ENCODE data around the gene KBTBD2. TPM values are rescaled to one million over a fixed set of nuclear protein-coding genes. Genes with fewer than 3 reads are reported as not detected.
"Not testable (repeated sequence)": the region's sequence is repeated elsewhere in the genome, so short reads cannot be mapped to it uniquely, and the experiment has no call there.

Gene KBTBD2
- 10 to 100 TPM; 20.4 to 22.6 TPM for total RNA-seq
- long read RNA-seq, transcript KBTBD2-201 (4 exons, 3,745 nt) = major isoform, 8 of 13 reads
- long read RNA-seq, partial matches to known transcripts = 1 of 13 reads
- long read RNA-seq, other reads (novel, unspliced or antisense) = 4 of 13 reads

DNA sequence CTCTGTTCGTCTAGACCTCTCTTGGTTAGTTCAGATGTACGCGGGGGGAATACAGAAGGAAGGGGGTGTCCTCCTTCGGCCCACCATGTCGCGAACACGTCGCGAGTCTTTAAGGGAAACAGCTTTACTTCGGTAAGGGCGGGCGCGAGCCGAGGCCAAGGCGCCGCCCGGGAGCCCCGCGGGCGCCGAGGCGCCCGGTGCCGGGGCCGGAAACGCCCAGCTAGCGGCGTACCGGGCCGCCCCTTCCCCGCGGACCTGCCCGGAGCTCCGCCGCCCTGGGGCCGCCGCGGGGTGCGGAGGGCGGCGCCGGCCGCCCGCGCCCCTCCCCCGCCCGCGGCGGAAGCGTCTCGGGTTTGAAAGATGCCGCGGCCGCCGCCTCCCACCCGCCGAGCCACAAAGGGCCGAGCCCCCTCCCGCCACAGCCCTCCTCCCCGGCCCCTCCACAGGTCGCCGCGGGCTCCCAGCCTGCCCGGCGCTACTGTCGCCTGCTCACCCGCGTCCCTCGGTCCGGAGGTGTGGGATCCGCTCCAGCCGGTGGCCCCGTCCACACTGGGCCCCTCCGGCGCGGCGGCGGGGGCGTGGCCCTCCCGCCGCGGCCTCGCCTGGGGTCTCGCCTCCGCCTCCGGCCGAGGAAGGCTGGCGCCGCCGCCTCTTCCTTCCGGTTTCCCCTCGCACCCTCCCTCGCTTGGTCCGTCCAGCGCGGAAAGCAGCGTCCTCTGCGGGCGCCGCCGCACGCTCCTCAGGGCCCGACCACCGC is at the start of gene KBTBD2:
TSS of gene KBTBD2 (minus strand) at position 718 of the 757 bp plus-strand sequence. CDS start 12,156 bp downstream, outside the sequence.
- DNase-seq (peak; percentile 92), ATAC-seq (peak; percentile 67 to 75)
- intact Hi-C loops (cut with DNase I) = loop anchor here (5.0 to 10.0 kb wide), 2 partner anchors 46 kb away; no protein-coding TSS in a partner anchor

DNA sequence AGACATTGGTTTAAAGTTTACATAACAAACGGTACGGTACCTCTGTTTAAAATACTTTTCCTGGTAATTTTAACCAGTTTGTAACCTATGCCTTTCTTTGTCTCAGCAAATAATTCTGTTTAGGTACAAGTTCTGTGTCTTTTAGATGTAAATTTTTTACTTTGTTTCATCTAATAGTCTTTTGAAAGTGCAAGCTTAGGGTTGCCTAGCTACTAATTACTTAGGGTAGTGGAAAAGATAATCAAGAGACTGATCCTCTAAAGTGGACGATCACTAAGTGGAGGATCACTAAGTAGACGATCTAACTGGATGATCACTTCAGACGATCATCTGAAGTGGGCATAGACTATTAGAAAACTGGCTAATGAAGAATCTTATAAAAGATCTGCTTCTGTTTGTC is 49.6 kb upstream of the KBTBD2 start:
- DNase-seq = no peak
- ATAC-seq = no peak
- intact Hi-C loops (cut with DNase I) = loop anchor here in 1 of 2 donors (10.0 kb wide), 1 partner anchor 124 kb away; the partner anchor contains the start of gene NT5C3A

DNA sequence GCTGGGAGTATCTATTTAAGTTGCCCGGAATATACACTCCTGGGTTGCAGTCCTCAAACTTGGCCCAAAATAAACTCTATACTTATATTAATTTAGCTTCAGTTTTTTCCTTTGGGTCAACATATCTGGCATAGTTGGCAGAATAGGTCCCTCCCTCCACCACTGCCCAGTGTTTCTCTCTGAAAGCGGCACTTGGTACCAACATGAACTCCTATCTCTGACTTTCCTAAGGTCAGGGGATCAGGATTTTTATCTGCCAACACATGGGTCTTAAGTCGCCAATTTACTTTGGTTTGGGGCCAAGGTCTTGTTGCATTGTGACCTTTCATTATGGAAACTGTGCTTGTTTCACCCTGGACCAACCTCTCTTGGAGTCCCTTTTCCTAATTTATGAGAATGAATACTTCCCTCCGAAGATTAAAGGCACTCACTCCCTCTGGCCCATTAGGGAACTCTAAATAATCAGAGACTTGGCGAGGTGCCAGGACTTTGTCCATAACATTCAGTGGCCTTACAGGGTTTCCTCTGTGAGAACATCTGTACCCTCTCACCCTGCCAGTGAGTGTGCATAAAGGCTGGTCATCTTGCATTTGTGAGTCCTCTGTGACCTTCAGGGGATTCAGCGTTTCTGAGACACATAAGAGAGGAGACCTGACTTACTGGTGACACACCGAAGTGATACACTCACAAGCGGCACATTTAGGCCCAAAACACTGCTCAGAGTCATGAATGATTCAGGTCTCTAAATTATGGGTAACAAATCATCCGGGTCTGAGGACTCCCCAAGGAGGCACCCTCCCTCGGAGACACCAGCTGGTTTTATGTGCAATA is 46.0 kb upstream of the KBTBD2 start:
- ATAC-seq (peak; percentile 14 to 24), DNase-seq (peak; percentile 76)
- intact Hi-C loops (cut with DNase I) = loop anchor here in 1 of 2 donors (5.0 kb wide), 1 partner anchor 45 kb away; the partner anchor contains the start of gene KBTBD2

DNA sequence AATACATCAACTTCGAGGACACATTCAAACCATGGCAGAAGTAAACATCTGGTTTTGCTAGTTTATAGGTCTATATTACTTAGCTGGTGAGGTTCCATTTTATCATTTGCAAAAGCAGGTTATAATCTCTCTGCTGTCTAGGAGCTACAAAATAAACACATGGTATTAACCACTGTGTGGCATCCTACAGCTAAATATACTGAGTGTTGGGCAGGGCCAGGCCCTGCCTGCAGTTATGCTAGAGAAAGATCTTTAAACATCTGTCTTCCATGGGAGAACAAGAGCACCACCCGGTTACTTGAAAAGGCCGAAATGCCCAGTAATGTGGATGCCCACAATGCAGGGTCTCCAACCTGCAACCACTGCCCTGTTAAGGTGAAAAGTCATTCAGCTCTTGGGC is 45.1 kb upstream of the KBTBD2 start:
- DNase-seq = no peak
- ATAC-seq = peak in 1 of 2 donors; percentile 35
- intact Hi-C loops (cut with DNase I) = loop anchor here in 1 of 2 donors (5.0 kb wide), 1 partner anchor 44 kb away; the partner anchor contains the start of gene KBTBD2

DNA sequence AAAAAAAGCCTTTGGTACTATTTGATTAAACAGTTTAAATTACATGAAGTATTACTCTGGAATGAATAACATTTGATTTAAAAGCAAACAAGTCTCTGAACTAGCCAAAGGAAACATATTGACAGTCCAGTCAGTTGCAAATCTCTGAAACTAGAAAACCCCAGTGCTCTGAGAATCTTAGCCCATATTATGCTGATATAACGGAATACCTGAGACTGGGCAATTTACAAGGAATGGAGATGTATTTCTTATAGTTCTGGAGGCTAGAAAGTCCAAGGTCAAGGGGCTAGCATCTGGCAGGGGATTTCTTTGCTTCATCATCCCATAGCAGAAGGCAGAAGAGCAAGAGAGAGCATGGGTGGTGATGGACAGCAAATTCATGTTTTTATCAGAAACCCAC is 44.0 kb upstream of the KBTBD2 start:
- intact Hi-C loops (cut with DNase I) = loop anchor here in 1 of 2 donors (5.0 kb wide), 1 partner anchor 43 kb away; the partner anchor contains the start of gene KBTBD2
- ATAC-seq (no peak), DNase-seq (no peak)

DNA sequence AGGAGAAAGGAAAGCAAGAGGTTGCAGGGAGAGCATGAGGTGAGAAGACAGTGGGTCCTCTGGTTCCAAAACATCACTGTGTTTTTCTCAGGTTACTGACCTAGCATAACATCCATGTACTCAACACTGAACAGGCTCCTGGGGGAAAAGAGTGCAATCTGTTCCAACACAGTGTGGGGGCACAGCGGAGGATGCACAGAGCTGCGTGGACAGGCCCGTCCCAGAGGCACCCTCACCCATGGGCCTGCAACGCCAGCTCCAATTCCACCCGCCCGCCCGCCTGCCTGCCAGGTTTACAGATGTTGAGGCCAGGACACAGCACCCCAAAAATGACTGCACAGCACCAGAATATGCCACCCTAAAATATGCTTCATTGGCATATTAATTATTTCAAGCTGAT is 38.8 kb upstream of the KBTBD2 start:
- DNase-seq (no peak), ATAC-seq (no peak)
- intact Hi-C loops (cut with DNase I) = no loop called here

DNA sequence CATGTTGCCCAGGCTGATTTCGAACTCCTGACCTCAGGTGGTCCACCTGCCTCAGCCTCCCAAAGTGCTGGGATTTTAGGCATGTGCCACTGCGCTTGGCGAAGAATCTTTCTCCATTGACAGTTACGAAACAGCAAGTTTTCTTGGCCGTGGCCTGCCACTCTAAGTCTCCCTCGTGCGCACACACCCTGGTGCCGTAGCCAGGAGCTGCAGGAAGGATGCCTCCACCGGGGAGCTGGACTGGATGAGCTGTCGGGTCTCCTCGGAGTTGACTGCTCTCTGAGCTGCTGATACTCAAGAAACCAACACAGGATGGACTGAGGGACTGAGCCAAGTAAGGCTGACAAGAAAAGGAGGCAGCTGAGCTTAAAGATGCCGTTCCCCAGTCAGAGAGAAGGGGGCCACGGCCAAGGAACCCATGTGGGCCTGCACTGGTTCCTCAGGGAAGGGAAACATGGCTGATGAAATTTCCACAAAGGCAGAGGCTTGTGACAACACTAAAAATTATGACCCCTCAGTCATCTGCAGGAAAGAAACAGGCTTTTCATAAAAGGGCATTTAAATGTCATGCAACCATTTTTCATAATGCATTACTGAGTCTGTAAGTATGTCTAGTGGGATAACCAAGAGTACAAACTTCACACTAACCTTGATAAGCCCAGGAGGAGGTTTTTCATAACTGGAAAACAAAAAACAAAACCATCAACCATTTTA is 38.0 kb upstream of the KBTBD2 start:
- ATAC-seq (no peak), DNase-seq (no peak)
- intact Hi-C loops (cut with DNase I) = no loop called here

DNA sequence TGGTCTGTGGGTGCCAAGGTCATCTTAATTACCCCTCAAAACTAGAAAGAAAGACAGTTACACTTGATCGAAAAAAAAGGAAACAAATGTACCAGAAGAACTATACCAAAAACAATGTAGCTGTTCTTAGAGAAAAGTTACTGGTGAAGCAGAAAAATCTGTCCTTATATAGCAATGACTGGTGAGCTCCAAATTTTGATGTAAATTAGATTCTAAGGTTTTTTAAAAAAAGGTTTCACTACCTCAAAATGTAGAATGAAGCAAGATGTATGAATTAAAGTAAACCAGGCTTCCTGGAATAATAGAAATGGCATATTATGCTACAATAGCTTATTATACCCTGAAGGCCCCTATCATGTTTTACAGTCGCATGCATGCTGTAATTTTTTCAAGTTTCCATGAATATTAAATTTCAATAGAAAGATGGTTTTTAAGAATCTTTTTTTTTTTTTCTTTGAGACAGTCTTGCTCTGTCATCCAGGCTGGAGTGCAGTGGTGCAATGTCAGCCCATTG is 37.3 kb upstream of the KBTBD2 start:
- intact Hi-C loops (cut with DNase I) = no loop called here
- no peak for ATAC-seq
- DNase-seq = no peak

DNA sequence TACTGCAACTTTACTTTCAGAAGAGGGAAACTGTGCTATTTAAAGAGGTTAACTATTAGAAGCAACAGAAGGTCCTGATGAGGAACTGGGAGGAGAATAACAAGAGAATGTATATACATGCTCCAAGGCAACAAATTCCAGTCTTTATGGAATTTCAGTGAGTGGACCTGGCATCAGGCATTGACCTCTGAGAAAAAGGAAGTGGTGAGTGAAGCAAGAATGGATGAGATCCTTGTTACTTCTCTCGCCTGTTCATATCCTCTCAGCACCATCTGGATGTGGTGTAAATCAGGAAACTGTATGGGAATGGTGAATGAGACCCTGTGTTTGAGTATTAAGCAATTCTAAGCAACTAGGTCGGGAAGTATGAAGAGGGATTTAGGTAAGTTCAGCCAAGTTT is 30.3 kb upstream of the KBTBD2 start:
- ATAC-seq (peak in 1 of 2 donors; percentile 19), DNase-seq (no peak)
- intact Hi-C loops (cut with DNase I) = no loop called here

DNA sequence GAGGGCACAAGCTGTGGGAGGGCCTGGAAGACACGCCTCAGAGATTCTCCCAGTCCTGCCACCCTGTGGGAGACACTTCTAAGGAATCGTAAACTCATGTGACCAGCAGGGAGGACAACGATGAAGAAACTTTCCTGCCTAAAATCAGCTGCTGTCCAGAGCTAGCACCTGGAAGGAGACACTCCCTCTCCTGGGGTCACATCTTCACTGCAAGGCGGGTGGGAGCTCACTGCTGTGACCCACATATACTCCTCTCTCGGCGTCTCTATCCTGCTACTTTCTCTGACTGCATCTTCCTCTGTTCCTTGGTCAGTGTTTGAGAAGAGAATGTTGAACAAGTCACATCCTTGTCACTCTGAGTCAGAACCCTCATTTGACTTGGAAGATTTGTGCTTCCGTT is 25.4 kb upstream of the KBTBD2 start:
- DNase-seq; intact Hi-C loops (cut with DNase I); ATAC-seq: not testable (repeated sequence)

DNA sequence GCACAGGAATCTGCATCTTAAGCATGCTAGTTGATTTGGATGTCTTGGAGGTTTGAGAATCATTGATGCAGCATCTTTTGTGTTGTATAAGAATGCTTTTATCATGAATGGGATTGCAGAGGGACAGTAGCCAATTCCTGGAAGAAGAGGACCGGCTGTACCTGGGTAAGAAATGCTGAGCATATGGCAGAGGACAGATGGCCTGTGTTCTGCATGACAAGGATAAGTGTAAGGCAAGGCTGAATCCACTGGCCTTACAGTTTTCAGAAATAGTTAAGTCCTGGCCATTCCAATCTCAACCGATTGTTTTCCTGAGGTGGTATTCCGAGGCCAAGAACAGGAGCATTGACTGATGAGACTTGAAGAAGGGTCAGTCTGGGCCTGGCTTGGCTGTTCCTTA is 24.4 kb upstream of the KBTBD2 start:
- intact Hi-C loops (cut with DNase I) = no loop called here
- DNase-seq (no peak), ATAC-seq (no peak)

DNA sequence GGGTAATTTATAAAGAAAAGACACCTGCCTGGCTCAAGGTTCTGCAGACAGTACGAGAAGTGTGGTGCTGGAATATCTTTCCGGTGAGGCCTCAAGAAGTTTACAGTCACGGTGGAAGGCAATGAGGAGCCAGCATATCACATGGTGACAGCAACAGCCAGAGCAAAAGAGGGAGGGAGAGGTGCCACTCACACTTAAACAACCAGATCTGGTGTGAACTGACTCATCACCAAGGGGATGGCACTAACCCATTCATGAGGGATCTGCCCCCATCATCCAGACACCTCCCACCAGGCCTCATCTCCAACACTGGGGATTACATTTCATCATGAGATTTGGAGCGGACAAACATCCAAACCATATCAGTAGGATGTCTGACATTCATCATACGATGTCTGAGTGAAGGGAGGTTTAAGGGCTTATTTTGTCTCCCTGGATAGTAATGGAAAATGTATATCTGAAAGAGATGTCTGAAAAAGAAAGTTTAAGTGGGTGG is 23.5 kb upstream of the KBTBD2 start:
- intact Hi-C loops (cut with DNase I) = no loop called here
- DNase-seq = no peak
- ATAC-seq = peak in 1 of 2 donors; percentile 23

DNA sequence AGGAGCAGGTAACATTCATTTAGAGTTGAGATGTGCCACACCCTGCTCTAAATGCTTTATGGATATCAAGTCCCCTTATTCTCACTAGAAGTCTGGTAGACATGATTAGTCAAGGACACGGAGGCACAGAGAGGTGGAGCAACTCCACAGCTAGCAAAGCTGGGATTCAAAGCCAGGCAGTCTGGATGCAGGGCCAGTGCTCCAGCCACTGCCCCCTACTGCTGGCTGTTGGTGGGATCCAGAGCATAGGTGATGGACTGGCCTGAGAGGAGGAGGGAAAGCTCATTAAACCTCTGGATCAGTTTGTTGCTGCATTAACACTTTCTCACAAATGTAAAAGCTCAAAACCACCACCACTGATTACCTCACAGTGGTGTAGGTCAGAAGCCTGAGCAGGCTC is 22.6 kb upstream of the KBTBD2 start:
- intact Hi-C loops (cut with DNase I) = no loop called here
- DNase-seq (no peak), ATAC-seq (no peak)

DNA sequence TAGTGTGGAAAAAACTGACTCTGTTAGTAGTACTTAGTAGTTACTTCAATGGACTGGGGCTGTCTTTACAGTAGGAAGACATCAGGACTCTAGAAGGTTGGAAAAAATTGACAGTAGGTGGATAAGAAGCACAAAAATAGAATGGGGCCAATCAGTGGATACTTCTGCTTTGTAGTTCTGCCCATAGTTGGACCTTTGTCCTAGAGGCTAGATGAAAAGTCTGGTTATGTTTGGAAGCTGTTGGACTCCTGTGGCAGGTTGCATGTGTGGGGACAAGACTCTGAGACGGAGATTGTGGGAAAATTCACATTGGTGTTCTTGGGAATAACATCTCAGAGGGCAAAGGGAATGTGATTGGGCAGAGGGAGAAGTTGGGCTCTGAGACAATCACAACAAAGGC is 18.6 kb upstream of the KBTBD2 start:
- no peak for ATAC-seq
- intact Hi-C loops (cut with DNase I) = no loop called here
- DNase-seq = no peak

DNA sequence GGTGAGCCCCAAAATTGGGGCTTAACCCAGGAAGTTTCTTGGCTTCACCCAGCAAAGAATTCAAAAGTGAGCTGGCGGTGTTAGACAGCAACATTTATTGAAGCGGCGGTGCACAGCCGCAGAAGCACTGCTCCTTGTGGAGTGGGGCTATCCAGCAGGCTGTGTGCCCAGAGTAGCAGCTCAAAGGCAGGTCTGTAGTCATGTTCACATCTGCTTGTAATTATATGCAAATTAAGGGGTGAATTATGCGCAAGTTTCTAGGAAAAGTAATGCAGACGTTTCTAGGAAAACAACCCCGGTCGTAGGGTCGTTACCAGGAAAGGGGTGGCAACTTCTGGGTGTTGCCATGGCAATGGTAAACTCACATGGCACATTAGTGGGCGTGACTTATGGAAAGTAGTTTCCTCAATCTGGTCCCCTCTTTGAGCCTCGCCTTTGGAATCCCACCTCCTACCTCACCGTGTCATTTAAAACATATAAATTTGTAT is 13.7 kb upstream of the KBTBD2 start:
- ATAC-seq = peak; percentile 75 to 89
- DNase-seq = peak; percentile 43
- intact Hi-C loops (cut with DNase I) = no loop called here

DNA sequence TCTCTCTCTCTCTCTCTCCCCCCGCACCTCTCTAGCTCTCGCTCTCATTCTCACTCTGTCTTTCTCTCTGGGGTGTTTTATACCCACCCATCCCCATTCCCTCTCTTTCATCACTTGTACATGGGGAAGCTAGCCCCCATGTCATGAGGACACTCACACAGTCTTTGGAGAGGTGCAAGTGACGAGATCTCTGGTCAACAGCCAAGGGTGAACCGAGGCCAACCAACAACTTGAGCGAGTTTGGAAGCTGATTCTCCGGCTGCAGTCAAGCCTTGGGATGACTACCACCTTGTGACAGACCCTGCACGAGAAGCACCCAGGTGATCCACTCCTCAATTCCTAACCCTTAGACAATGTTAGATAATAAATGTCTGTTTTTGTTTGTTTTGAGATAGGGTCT is 10.1 kb upstream of the KBTBD2 start:
- no peak for DNase-seq
- peak in 1 of 2 donors; percentile 44 for ATAC-seq
- intact Hi-C loops (cut with DNase I) = no loop called here

DNA sequence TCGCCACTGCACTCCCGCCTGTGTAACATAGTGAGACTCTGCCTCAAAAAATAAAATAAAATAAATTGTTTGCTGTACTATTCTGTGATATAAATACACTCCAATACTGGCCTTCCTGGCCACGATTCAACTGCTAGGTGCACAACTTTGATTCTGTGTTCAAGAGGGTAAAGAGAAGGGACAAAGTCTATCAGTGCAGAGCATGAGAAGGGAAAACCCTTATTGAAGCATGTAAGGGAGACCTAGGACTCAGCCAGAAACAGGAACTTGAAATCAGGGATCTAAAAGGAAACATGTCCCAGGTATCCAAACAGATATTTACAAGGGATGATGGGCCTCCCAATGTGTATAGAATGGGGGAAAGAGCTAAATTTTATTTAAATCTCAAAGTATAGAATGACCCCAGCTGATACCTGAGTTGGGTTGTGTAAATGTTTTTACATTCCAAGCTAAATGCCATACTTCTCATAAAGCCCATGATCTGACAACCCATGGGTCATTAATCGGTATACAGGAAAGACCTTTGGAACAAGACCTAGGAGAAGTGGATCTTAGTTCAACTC is 9.0 kb upstream of the KBTBD2 start:
- intact Hi-C loops (cut with DNase I) = no loop called here
- no peak for ATAC-seq
- DNase-seq = no peak

DNA sequence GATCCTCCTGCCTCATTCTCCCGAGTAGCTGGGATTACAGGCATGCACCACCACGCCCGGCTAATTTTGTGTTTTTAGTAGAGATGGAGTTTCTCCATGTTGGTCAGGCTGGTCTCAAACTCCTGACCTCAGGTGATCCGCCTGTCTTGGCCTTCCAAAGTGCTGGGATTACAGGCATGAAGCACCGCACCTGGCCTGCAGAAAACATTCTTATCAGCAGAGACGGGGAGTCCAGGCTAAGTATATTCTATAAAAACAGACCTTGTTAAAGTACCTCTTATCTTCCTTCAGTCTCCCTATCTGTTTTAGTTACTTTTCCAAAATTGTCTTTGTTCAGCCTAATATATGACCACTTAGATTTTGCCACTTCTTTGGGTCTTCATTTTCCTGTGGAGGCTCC is 5.8 kb upstream of the KBTBD2 start:
- not testable (repeated sequence) for DNase-seq

More for the DNA sequence above, 5.8 kb upstream of the KBTBD2 start:
- intact Hi-C loops (cut with DNase I) = loop anchor here in 1 of 2 donors (10.0 kb wide), 1 partner anchor 53 kb away; no protein-coding TSS in a partner anchor
- not testable (repeated sequence) for ATAC-seq
